ENCODE measurements around the gene CAV2. TPM values are rescaled to one million over a fixed set of nuclear protein-coding genes. Genes with fewer than 3 reads are reported as not detected.

CAV2 gene
- total and polyA plus RNA-seq, 2 of the 8 experiments (the other 6 are each of a cell fraction or from before 2014, with no cell fraction given), result 2.8 to 4.7 TPM

- no peak for TF ChIP-seq USF2 (IDR thresholded peaks at IDR 0.05; ENCODE audit: low read length)
- no peak for TF ChIP-seq CBX8 (IDR thresholded peaks at IDR 0.05; ENCODE audit: borderline replicate concordance, low read depth, low read length)
- TF ChIP-seq CREB1 (IDR thresholded peaks at IDR 0.05), result peak; percentile 70
- TF ChIP-seq BACH1 (IDR thresholded peaks at IDR 0.05; ENCODE audit: low read length), result peak; percentile 76; the same call in 1 of the 2 replicates
- no peak for TF ChIP-seq SRF (IDR thresholded peaks at IDR 0.05; ENCODE audit: low read depth, low read length)
- no peak for TF ChIP-seq CEBPB (IDR thresholded peaks at IDR 0.05; ENCODE audit: low read depth, low read length)
- no peak for TF ChIP-seq MAFK (IDR thresholded peaks at IDR 0.05; ENCODE audit: low read depth, low read length)
- no peak for TF ChIP-seq ASH2L (IDR thresholded peaks at IDR 0.05; ENCODE audit: low read length)
- TF ChIP-seq EGR1 (IDR thresholded peaks at IDR 0.05; ENCODE audit: borderline replicate concordance, low read depth, low read length), result no peak
- no peak for TF ChIP-seq GABPA (IDR thresholded peaks at IDR 0.05; ENCODE audit: borderline replicate concordance, insufficient read depth, low read length)
- no peak for TF ChIP-seq RNF2 (IDR thresholded peaks at IDR 0.05; ENCODE audit: borderline replicate concordance, low read depth, low read length, missing control alignments, poor library complexity, severe bottlenecking)
- no peak for TF ChIP-seq SAP30 (IDR thresholded peaks at IDR 0.05; ENCODE audit: insufficient read depth, insufficient replicate concordance, low read length)
- no peak for TF ChIP-seq YY1 (IDR thresholded peaks at IDR 0.05; ENCODE audit: low read depth, low read length)
- TF ChIP-seq ZNF274 (IDR thresholded peaks at IDR 0.05; ENCODE audit: borderline replicate concordance, extremely low read depth, low read length), result no peak
- no peak for TF ChIP-seq HDAC6 (IDR thresholded peaks at IDR 0.05; ENCODE audit: low read depth, low read length)
- TF ChIP-seq E2F6 (IDR thresholded peaks at IDR 0.05), result no peak; the same call in 1 of the 2 replicates
- TF ChIP-seq SP2 (IDR thresholded peaks at IDR 0.05; ENCODE audit: low read length), result no peak
- no peak for TF ChIP-seq CHD1 (IDR thresholded peaks at IDR 0.05; ENCODE audit: low read depth, low read length)
- TF ChIP-seq PHF8 (conservative IDR thresholded peaks at IDR 0.05; ENCODE audit: low read depth, low read length), result 0 out of 2 replicates have a peak, but pooled peaks have one; percentile 39
Observed at GRCh38 chr7:116525913-116526861, 26.6 kb downstream of the CAV2 start (continued).
